NCI-H1417 (cell line): ENCODE results near the gene LRRC7.
A peak's percentile ranks its signal among the peaks of the same experiment; 100 is the strongest.

ENCODE experiments used
- DNase-seq, 3 experiments: peaks; one replicate each; lab custom pipeline; 2025; lab: John Stamatoyannopoulos, UW

The LRRC7 gene

GRCh38 chr1:69766431-69767180 is 198.9 kb downstream of the LRRC7 start:
- no peak for DNase-seq

GRCh38 chr1:69776555-69776954 is 208.8 kb downstream of the LRRC7 start:
- no peak for DNase-seq

GRCh38 chr1:69777423-69777822 is 209.7 kb downstream of the LRRC7 start:
- no peak for DNase-seq

- DNase-seq = no peak
Observed at GRCh38 chr1:69777971-69778370, 210.2 kb downstream of the LRRC7 start.

GRCh38 chr1:69787151-69787550 is 219.4 kb downstream of the LRRC7 start:
- DNase-seq = no peak

- no peak for DNase-seq
Observed at GRCh38 chr1:69791311-69791710, 223.6 kb downstream of the LRRC7 start.

GRCh38 chr1:69794831-69795230 is 227.1 kb downstream of the LRRC7 start:
- no peak for DNase-seq

- no peak for DNase-seq
Observed at GRCh38 chr1:69814926-69815325, 247.2 kb downstream of the LRRC7 start.

- no peak for DNase-seq
Observed at GRCh38 chr1:69824932-69825331, 257.2 kb downstream of the LRRC7 start.

- no peak for DNase-seq
Observed at GRCh38 chr1:69827732-69828131, 260.0 kb downstream of the LRRC7 start.

GRCh38 chr1:69833536-69833935 is 265.8 kb downstream of the LRRC7 start:
- no peak for DNase-seq

- no peak for DNase-seq
Observed at GRCh38 chr1:69834336-69834735, 266.6 kb downstream of the LRRC7 start.

GRCh38 chr1:69835955-69836354 is 268.2 kb downstream of the LRRC7 start:
- DNase-seq = peak in 1 of 3 experiments; percentile 13

GRCh38 chr1:69836971-69837636 is 269.4 kb downstream of the LRRC7 start:
- DNase-seq = no peak

- no peak for DNase-seq
Observed at GRCh38 chr1:69842326-69842725, 274.6 kb downstream of the LRRC7 start.

- DNase-seq = no peak
Observed at GRCh38 chr1:69845655-69846054, 277.9 kb downstream of the LRRC7 start.

- DNase-seq = peak in 2 of 3 experiments; percentile 42 to 47
Observed at GRCh38 chr1:69846267-69846666, 278.5 kb downstream of the LRRC7 start.

- DNase-seq = no peak
Observed at GRCh38 chr1:69847670-69848069, 279.9 kb downstream of the LRRC7 start.

- DNase-seq = no peak
Observed at GRCh38 chr1:69852151-69852550, 284.4 kb downstream of the LRRC7 start.

GRCh38 chr1:69852706-69853105 is 285.0 kb downstream of the LRRC7 start:
- DNase-seq = no peak

- peak in 1 of 3 experiments; percentile 32 for DNase-seq
Observed at GRCh38 chr1:69858534-69858933, 290.8 kb downstream of the LRRC7 start.

GRCh38 chr1:69861641-69862040 is 293.9 kb downstream of the LRRC7 start:
- peak in 2 of 3 experiments; percentile 16 to 61 for DNase-seq

- no peak for DNase-seq
Observed at GRCh38 chr1:69862906-69863305, 295.2 kb downstream of the LRRC7 start.

GRCh38 chr1:69863704-69864103 is 296.0 kb downstream of the LRRC7 start:
- no peak for DNase-seq
